ENCODE measurements around the gene ZBTB7A.

Gene ZBTB7A

GRCh38 chr19:4033028-4033956 is 33.4 kb downstream of the ZBTB7A start:
- DNase-seq: no peak

DNA sequence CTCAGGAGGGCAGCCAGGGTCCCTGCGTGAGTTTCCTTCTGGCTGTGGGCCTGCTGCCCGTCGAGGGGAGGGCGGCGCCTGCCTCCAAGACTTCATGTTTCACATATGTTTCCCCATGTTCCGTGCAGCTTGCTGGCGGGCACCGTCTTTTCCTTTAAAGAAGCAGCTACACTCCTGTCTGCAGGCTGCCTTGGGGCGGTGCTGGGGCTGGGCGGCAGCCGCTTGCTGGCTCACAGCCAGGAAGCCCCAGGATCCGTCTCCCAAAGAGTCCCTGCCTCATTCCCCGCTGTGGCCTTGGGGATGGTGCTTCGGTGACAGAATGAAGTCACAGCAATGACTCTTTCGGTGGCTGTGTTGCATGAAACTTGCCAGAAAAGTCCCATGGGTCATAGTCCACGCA is 34.3 kb downstream of the ZBTB7A start:
- no peak for DNase-seq

GRCh38 chr19:4031420-4031819 is 35.3 kb downstream of the ZBTB7A start:
- no peak for DNase-seq

- DNase-seq: no peak
Measured at GRCh38 chr19:4030981-4031380, 35.7 kb downstream of the ZBTB7A start.

- DNase-seq: no peak
Measured at GRCh38 chr19:4030552-4030951, 36.1 kb downstream of the ZBTB7A start.

GRCh38 chr19:4029247-4029614 is 37.5 kb downstream of the ZBTB7A start:
- no peak for DNase-seq

- DNase-seq: no peak
Measured at GRCh38 chr19:4028334-4029246, 38.1 kb downstream of the ZBTB7A start.

- no peak for DNase-seq
Measured at GRCh38 chr19:4027146-4027545, 39.6 kb downstream of the ZBTB7A start.

DNA sequence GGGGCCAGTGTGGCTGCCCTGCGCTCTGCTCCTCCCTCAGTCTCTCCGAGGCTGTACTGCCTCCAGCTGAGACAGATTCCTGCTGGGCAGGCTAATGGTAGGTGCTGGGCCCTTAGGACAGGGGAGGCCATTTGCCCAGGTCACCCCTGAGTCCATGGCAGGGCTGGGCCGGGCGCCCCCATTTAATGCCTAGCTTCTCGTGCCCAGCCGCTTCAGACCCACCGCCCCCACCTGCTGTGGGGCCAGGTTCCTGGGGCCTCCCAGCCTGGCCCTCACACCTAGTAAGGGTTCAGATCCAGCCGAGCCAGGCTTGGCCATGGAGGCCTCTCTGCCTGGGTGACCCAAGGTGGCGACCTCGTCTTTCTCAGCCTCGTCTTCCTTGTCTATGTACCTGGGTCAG is 41.4 kb downstream of the ZBTB7A start:
- DNase-seq: no peak

- no peak for DNase-seq
Measured at GRCh38 chr19:4023600-4024398, 42.9 kb downstream of the ZBTB7A start.

GRCh38 chr19:4019578-4019977 is 47.1 kb downstream of the ZBTB7A start:
- DNase-seq: no peak

- DNase-seq: no peak
Measured at GRCh38 chr19:4018775-4019504, 47.8 kb downstream of the ZBTB7A start.

- no peak for DNase-seq
Measured at GRCh38 chr19:4018140-4018613, 48.5 kb downstream of the ZBTB7A start.

- DNase-seq: no peak
Measured at GRCh38 chr19:4016903-4017638, 49.6 kb downstream of the ZBTB7A start.

GRCh38 chr19:4016486-4016885 is 50.2 kb downstream of the ZBTB7A start:
- DNase-seq: no peak

DNA sequence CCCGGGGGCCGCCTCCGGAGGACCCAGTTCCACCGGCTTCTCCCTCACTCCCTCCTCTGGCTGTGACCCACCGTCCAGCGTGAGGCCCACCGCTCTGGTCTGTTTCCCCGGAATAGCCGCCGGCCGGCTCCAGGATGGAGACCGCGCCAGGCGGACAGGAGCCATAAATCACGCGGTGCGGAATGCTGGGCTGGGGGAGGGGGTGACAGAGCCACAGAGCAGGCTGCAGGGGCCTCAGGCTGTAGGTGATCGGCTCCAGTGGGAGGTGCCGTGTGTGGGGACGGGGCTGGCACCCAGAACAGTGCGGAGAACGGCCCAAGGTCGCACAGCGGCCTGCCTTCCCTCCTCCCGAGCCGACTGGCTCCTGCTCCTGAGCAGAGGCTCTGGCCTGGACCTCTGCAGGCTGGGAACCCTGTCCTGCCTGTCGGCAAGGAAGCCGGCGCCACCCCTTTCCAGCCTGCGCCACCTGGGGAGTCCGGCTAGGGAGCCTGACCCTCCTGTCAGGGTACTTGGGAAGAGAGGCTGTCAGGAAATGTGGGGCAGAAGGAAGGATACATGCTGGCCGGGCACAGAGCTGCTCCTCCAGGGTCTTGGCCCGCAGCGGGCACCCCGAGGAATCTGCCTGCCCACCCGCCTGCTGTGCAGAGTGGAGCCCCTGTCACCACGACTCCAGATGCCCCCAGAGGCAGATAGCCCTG is 50.8 kb downstream of the ZBTB7A start:
- no peak for DNase-seq

DNA sequence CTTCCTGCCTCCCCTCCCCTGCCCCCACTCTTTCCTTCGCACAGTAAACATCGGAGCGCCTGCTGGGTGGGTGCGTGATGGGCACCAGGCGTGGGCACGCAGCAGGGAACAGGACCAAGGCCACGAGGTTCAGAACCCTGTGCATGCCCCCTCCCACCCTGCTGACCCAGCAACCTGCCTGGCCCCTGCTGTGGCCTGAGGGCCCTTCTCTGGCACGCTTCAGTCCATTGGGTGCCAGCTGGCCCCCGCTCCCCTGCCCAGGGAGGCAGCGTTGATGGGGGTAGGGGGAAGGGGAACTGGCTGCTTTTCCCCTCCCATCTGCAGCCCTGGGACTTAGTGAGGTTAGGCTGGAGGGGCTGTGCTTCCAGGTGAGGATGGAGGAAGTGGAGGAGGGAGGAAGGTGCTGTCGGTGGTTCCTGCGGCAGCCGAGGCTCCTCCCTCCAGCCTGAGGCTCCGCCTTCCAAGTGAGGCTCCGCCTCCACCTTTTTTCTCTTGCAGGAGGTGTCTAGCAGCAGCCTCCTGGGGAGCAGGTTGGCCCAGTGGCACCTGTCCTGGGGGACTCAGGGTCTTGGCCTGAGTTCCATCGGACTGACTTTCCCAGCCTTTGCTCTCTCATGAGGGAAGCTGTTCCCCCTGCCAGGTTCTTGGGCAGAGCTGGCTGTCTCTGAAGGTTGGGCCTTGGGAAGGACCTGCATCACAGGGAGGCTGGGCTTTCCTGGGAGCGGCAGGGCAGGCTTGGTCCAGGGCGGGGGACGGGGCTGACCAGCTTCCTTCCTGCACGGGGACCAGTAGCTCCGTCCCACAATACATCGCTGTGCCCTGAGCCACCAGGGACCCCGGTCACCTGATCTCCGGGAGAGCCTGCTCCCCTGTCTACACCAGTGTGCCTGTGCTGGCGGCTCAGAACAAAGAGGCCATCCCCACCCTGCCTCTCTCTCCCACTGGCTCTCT is 51.9 kb downstream of the ZBTB7A start:
- peak; percentile 74 for DNase-seq

GRCh38 chr19:4013886-4014540 is 52.7 kb downstream of the ZBTB7A start:
- no peak for DNase-seq

Data from activated CD8-positive, alpha-beta memory T cell treated with anti-CD3 and anti-CD28 coated beads for 24 hours (primary cell).